ENCODE measurements around the gene VAPA. TPM values are rescaled to one million over a fixed set of nuclear protein-coding genes. Genes with fewer than 3 reads are reported as not detected.

VAPA gene, protein sequence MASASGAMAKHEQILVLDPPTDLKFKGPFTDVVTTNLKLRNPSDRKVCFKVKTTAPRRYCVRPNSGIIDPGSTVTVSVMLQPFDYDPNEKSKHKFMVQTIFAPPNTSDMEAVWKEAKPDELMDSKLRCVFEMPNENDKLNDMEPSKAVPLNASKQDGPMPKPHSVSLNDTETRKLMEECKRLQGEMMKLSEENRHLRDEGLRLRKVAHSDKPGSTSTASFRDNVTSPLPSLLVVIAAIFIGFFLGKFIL
- 184 TPM for total RNA-seq

DNA sequence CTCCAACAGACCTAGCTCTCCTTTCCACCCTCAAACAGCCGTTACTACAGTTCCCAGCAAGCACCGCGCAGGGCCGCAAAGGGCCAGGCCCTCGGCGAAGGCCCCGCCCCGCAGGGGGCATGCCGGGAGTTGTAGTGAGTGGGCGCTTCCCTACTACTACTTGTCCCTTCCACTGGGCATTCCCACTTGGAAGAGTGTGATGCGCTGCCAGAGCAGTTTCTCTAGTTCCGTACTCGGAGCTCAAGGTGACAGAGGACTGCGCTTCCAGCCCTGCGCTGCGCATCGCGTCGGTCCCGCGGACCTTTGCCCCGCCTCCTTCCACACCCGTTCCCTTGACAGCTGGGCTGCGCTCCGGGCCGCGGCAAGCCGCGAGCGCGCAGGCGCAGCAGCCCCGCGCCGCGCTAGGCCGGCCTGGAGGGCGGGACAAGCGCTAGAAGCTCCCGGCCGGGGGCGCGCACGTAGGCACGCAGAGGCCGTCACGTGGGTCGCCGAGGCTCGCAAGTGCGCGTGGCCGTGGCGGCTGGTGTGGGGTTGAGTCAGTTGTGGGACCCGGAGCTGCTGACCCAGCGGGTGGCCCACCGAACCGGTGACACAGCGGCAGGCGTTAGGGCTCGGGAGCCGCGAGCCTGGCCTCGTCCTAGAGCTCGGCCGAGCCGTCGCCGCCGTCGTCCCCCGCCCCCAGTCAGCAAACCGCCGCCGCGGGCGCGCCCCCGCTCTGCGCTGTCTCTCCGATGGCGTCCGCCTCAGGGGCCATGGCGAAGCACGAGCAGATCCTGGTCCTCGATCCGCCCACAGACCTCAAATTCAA lies at the start of gene VAPA:
Gene VAPA (plus strand): TSS at position 491 of the 808 bp plus-strand sequence. CDS start 241 bp downstream, at position 732.
- ATAC-seq (peak; percentile 98), DNase-seq (ENCODE audit: low spot score) (peak; percentile 96)
- intact Hi-C loops (cut with DNase I), result no loop called here

- intact Hi-C loops (cut with DNase I), result no loop called here
- no peak for DNase-seq (ENCODE audit: low spot score)
- no peak for ATAC-seq
Measured at GRCh38 chr18:9865764-9866490, 47.9 kb upstream of the VAPA start.

DNA sequence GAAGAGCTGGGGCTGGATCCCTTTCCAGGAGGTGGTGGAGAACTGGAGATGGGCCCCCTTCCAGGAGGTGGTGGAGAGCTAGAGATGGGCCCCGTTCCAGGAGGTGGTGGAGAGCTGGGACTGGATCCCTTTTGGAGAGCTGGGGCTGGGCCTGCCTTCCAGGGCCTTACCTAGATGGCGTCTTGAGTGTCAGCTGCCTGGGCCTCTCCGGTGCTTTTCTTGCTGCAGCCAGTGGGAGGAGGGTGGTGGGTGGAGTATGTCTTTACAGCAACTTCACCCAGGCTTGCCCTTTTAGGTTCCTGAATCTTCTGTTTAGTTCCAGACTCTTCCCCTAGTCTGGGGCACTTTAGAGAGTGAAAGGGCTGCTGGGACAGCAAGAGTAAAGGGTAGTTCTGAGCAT lies 47.2 kb upstream of the VAPA start:
- ATAC-seq (no peak), DNase-seq (ENCODE audit: low spot score) (no peak)
- intact Hi-C loops (cut with DNase I), result no loop called here

GRCh38 chr18:9867071-9867594 lies 46.7 kb upstream of the VAPA start:
- intact Hi-C loops (cut with DNase I), result no loop called here
- DNase-seq (ENCODE audit: low spot score) (no peak), ATAC-seq (no peak)

DNA sequence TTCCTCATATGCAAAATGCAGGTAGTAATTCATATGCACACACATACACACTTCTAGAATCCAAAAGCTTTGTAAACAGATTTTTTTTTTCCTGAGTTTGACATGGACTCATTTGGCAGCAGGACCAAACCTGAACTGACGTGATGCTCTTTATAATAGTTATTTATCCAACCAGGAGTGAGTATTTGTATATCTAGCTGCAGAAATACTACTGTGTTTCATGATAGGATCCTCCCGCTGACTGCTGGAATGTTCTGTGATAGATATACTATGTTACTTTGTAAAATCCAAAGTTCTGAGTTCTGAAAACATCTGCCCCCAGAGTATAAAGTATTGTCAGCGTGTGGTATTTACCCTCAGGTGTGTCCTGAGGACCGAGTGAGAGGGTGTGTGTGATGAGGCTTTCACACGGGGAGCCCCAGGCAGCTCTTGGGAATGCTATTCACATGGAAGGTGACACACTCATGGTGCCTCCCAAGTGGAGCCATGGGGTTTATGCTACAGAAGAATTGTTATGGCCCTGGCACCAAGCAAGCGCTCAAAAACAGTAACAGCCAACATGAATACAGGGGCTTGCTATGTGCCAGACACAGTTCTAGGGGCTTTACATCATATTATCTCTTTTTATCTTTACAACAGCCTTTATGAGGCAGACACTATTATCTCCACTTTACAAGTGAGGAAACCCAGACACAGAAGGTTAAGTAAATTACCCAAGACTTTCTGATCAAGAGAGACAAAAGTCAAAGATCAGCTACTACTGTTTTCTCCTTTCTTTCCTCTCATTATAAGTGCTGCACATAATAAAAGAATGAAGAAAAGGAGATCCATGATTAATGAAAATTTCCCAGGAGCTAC lies 44.7 kb upstream of the VAPA start:
- ATAC-seq (no peak), DNase-seq (ENCODE audit: low spot score) (no peak)
- intact Hi-C loops (cut with DNase I), result no loop called here

DNA sequence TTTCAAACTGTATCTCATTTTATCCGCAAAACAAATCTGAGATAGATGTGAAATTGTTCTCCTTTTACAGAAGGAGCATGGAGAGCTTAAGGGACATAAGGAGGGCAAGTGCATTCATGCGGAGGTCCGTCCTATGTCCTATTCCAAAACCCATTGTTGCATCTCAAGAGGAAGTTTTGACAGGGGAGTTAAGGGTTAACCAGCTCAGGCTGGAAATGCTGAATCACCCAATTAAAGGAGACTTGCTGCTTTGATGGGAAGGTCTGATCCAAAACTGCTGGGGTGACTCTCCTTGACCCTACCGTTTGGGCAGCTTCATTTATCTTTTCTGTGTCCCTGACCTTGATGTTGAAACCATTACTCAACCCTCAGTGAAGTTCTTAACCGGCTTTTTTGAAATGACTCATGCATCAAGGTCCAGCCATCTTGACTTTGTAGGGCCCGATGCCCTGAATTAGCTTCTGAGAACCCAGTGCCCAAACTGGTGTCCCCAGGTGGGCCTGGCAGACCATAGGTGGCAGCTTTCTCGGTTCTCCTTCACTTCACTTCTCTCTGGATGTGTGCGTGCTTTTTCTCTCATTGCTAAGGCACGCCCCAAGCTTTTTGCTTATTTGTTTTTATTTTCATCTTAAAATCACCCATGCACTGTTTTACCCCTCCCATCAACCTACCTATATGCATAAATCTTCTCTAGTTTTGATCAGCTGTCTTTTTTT lies 43.9 kb upstream of the VAPA start:
- intact Hi-C loops (cut with DNase I), result no loop called here
- ATAC-seq, result peak; percentile 60
- no peak for DNase-seq (ENCODE audit: low spot score)

DNA sequence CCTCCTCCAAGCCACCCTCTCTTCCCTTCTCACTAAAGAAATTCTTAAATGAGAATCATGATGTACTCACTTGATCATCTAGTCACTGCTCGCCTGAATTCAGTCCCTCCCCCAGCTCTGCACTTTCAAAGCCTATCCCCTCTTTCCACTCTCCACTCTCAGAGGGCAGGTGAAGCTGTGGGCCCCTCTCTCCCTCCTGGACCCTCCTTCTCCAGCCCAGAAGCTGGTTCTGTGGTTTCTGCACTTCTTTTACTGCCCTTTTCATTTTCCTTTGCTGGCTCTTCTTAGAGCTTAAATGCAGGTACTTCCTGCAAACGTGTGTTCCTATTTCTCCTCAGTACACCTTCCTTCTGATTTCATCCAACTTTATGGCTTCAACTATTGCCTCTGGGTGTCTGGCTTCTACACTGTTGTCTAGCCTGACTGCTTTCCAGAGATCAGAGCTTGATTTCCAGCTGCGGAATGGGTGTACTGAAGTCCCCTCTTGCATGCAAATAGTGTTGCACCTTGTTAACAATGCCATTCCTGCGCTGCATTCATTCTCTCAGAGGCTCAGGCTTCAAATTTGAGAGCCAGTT lies 43.3 kb upstream of the VAPA start:
- ATAC-seq (no peak), DNase-seq (ENCODE audit: low spot score) (no peak)
- intact Hi-C loops (cut with DNase I), result no loop called here

GRCh38 chr18:9871244-9871746 lies 42.5 kb upstream of the VAPA start:
- ATAC-seq (no peak), DNase-seq (ENCODE audit: low spot score) (no peak)
- intact Hi-C loops (cut with DNase I), result no loop called here

DNA sequence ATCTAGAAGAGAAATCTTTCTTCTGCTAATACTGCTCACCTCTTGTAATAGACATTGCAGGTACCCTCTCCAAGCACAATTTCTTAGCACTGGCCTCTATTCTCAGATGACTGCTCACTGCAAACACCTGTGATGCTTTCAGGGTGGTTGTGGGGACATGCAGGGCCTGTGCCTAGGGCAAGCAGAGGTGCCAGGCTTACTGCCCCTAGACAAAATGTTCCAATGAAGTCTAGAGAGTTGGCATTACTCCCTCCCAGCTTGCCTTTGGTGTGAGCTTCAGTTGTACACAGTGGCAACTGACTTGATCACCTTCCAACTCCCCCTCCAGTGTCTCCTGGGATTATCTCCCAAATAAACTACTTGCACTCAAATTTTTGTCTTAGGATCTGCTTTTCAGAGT lies 41.0 kb upstream of the VAPA start:
- no peak for ATAC-seq
- intact Hi-C loops (cut with DNase I), result no loop called here

GRCh38 chr18:9874728-9875127 lies 39.1 kb upstream of the VAPA start:
- intact Hi-C loops (cut with DNase I), result no loop called here
- ATAC-seq (no peak), DNase-seq (ENCODE audit: low spot score) (no peak)

More for the DNA sequence above, 41.0 kb upstream of the VAPA start:
- DNase-seq (ENCODE audit: low spot score), result no peak

- no peak for ATAC-seq
- intact Hi-C loops (cut with DNase I), result no loop called here
- DNase-seq (ENCODE audit: low spot score), result no peak
Measured at GRCh38 chr18:9876212-9876866, 37.5 kb upstream of the VAPA start.

GRCh38 chr18:9876867-9877654 lies 36.8 kb upstream of the VAPA start:
- DNase-seq (ENCODE audit: low spot score) (no peak), ATAC-seq (peak; percentile 92)
- intact Hi-C loops (cut with DNase I), result no loop called here

DNA sequence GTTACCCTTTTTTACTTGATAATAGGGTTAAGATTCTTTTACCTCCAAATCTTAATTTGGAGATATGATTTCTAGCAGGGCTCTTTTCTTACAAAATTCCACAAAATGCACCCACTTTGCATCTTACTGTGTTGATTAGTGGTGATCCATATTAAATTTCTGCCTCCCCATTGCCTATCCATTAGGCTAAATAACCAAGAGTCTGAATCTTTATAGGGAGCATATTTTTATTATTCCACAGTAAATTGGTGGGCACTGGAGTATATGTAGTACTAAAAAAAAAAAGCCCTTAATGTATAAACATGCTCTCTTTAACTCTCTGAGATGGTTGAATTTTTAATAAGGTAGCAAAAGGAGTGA lies 36.2 kb upstream of the VAPA start:
- ATAC-seq (no peak), DNase-seq (ENCODE audit: low spot score) (no peak)
- intact Hi-C loops (cut with DNase I), result no loop called here

DNA sequence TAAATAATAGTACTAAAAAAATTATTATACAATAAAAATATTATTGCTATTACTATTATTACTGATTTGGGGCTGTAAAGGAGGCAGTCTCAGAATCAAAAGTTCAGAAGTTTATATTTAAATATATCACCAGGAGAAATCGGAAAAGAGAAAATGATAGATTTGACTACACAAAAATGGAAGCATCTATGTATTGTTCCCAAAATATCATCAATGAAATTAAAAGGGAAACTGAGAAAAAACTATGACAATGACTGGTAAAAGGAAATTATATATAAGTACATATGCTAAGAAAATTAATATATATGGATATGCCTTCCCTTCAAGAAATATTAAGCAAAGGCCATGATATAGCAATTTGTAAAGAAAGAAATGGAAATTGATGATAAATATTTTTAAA lies 35.7 kb upstream of the VAPA start:
- ATAC-seq, result no peak
- intact Hi-C loops (cut with DNase I), result no loop called here
- no peak for DNase-seq (ENCODE audit: low spot score)

- no peak for ATAC-seq
- no peak for DNase-seq (ENCODE audit: low spot score)
- intact Hi-C loops (cut with DNase I), result no loop called here
Measured at GRCh38 chr18:9878783-9879242, 35.0 kb upstream of the VAPA start.

DNA sequence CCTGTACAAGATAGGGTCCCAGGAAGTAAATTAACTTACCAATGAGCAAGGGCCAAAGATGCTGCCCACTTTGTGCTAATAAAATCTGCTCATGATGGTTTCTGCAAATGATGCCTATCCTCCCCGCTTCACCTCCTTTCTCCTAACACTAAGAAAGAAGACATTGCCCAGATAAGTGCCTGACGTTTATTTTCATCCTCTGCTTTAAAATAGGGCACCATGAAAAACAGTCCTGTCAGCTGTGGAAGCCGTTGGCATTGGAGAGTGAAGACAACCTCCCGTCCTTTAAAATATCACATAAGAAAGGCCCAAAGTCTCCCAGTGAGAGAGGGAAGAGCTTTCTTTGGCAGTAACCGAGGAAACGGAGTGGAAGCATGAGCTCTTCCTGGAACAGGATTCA lies 29.7 kb upstream of the VAPA start:
- DNase-seq (ENCODE audit: low spot score) (no peak), ATAC-seq (no peak)
- intact Hi-C loops (cut with DNase I), result no loop called here

Measured in sciatic nerve (tissue), 2 donors.